ENCODE results near the gene TBC1D14. TPM values are rescaled to one million over a fixed set of nuclear protein-coding genes. Genes with fewer than 3 reads are reported as not detected.

TBC1D14 gene
- total RNA-seq, 2 experiments from 2014 or later, result 39.4 to 39.8 TPM

DNA sequence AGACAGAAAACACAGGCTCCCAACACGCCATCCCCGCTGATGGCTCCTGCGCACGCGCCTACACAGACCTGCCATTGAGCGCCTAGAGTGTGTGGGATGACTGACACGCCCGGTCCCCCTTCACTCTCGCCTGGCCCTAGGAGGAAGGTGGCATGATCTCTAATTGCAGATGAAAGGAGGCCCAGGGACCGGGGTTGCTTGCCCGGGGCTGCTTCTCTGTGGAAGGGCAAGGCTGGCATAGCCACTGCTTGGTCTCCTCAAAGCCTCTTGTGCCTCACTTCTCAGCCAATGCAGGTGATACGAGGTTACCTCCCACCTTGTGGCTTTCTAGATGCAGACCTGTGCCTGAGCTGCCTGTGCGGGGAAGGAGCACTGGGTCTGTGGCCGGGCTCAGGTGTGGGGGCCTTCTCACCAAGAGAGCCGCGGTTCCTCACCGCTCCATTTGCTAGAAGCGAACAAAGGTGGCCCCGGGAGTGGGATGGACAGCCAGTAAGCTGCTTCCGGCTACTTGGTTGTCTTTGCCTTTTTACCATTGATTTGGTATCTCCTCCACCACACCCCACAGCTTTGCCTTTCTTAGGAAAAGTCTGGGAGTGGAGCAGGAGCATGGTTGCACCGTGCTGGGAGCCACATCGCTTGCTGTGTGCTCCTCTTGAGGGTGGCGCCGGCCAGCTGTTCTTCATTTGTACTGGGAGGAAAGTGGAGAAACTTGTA lies 47.0 kb downstream of the TBC1D14 start:
- H3K4me3 Mint-ChIP-seq, result no peak overlapping the region
- H3K27me3 Mint-ChIP-seq (ENCODE audit: low read depth), result no peaks in the 10 kb centered on the region
- ATAC-seq, result no peak
- ChIA-PET CTCF (interaction anchor here (1.0 to 1.7 kb wide), 2 partner anchors 18 to 282 kb away, joined by 3 to 11 read pairs; no protein-coding TSS in a partner anchor), POLR2A (no interaction called here)
- peaks cover 13% of the 10 kb centered on the region for H3K4me1 Mint-ChIP-seq (ENCODE audit: low read depth)
- H3K27ac Mint-ChIP-seq, result no peak overlapping the region
- H3K9me3 Mint-ChIP-seq (ENCODE audit: insufficient read depth), result no peaks in the 10 kb centered on the region
- no peaks in the 10 kb centered on the region for H3K36me3 Mint-ChIP-seq (ENCODE audit: low read depth)
- DNase-seq, result no peak

GRCh38 chr4:6957148-6957520 lies 47.5 kb downstream of the TBC1D14 start:
- ChIA-PET CTCF (no interaction called here), POLR2A (no interaction called here)
- no peaks in the 10 kb centered on the region for H3K36me3 Mint-ChIP-seq (ENCODE audit: low read depth)
- H3K27ac Mint-ChIP-seq, result no peak overlapping the region
- H3K4me3 Mint-ChIP-seq, result no peak overlapping the region
- no peaks in the 10 kb centered on the region for H3K27me3 Mint-ChIP-seq (ENCODE audit: low read depth)
- DNase-seq (no peak), ATAC-seq (no peak)
- peaks cover 8% of the 10 kb centered on the region for H3K4me1 Mint-ChIP-seq (ENCODE audit: low read depth)
- H3K9me3 Mint-ChIP-seq (ENCODE audit: insufficient read depth), result no peaks in the 10 kb centered on the region

- no peaks in the 10 kb centered on the region for H3K36me3 Mint-ChIP-seq (ENCODE audit: low read depth)
- ATAC-seq (no peak), DNase-seq (no peak)
- POLR2A ChIA-PET, result no interaction called here
- H3K4me1 Mint-ChIP-seq (ENCODE audit: low read depth), result peaks cover 3% of the 10 kb centered on the region
- no peaks in the 10 kb centered on the region for H3K27me3 Mint-ChIP-seq (ENCODE audit: low read depth)
- no peaks in the 10 kb centered on the region for H3K9me3 Mint-ChIP-seq (ENCODE audit: insufficient read depth)
- CTCF ChIA-PET, result no interaction called here
- no peak overlapping the region for H3K27ac Mint-ChIP-seq
- no peak overlapping the region for H3K4me3 Mint-ChIP-seq
These were observed 48.4 kb downstream of the TBC1D14 start for GRCh38 chr4:6957994-6958393.

GRCh38 chr4:6959261-6959660 lies 49.6 kb downstream of the TBC1D14 start:
- Mint-ChIP-seq H3K4me1 (ENCODE audit: low read depth) (peaks cover 6% of the 10 kb centered on the region), H3K27ac (no peak overlapping the region), H3K36me3 (ENCODE audit: low read depth) (no peaks in the 10 kb centered on the region), H3K4me3 (no peak overlapping the region), H3K27me3 (ENCODE audit: low read depth) (no peaks in the 10 kb centered on the region), H3K9me3 (ENCODE audit: insufficient read depth) (no peaks in the 10 kb centered on the region)
- POLR2A ChIA-PET, result no interaction called here
- CTCF ChIA-PET, result interaction anchor here (1.4 kb wide), 1 partner anchor 11 kb away, joined by 3 read pairs; no protein-coding TSS in a partner anchor
- ATAC-seq (no peak), DNase-seq (no peak)

DNA sequence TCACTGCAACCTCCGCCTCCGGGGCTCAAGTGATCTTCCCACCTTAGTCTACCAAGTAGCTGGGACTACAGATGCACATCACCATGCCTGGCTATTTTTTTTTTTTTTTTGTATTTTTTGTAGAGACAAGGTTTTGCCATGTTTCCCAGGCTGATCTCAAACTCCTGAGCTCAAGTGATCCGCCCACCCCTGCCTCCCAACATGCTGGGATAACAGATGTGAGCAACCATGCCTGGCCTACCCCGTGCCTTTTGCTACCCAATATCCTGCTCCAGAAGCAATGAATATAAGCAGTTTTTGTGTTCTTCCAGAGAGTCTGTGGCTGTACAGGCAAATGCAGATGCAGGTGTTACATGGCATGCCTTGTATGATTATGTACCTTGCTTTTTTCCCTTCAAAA lies 50.5 kb downstream of the TBC1D14 start:
- Mint-ChIP-seq H3K36me3 (ENCODE audit: low read depth) (no peaks in the 10 kb centered on the region), H3K9me3 (ENCODE audit: insufficient read depth) (no peaks in the 10 kb centered on the region), H3K4me3 (no peak overlapping the region), H3K27me3 (ENCODE audit: low read depth) (no peaks in the 10 kb centered on the region), H3K27ac (no peak overlapping the region), H3K4me1 (ENCODE audit: low read depth) (peaks cover 11% of the 10 kb centered on the region)
- ChIA-PET CTCF (interaction anchor here (0.6 to 2.0 kb wide), 5 partner anchors 12 to 108 kb away, joined by 3 to 7 read pairs (median 3); partner anchors contain the start of gene GRPEL1), POLR2A (no interaction called here)
- ATAC-seq (no peak), DNase-seq (no peak)

DNA sequence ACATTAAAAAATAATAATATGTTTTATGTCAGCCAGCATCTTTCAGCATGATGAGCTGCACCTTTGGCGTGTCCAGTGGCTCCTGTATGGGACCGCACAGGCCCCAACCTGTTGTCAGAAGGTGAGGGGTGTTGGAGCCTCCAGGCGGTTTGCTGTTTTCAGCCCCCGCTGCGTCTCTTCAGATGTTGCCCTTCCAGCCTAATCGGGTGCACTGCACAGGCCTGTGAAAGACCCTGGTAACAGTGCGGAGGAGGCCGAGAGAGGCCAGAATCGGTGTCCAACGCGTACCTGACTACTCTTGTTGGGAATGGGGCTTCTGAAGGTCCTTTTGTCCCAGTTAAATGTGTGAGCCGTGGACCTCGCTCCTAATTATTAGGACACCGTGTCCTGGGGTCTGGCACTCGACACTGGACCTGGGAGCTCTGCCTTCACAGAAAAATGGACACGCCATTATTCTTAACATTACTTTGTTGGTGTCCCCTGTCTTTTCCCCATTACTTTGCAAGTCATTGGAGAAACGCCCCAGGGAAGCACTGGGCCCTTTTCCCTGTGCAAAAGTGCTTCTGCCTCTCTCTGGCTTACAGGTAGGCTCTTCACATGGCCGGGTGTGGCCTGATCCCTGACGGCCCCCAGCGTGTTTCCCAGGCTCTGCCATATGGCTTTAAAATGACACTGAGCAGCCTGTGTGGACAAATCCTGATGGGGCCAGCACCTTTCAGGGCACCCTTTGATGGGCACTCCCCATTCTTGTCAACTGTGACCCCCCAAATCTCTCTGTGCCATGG lies 51.2 kb downstream of the TBC1D14 start:
- Mint-ChIP-seq H3K36me3 (ENCODE audit: low read depth) (no peaks in the 10 kb centered on the region), H3K27me3 (ENCODE audit: low read depth) (no peaks in the 10 kb centered on the region), H3K9me3 (ENCODE audit: insufficient read depth) (no peaks in the 10 kb centered on the region), H3K4me1 (ENCODE audit: low read depth) (peaks cover 11% of the 10 kb centered on the region), H3K4me3 (no peak overlapping the region), H3K27ac (no peak overlapping the region)
- ChIA-PET CTCF (interaction anchor here (0.7 to 2.0 kb wide), 4 partner anchors 13 to 88 kb away, joined by 3 to 7 read pairs (median 3); no protein-coding TSS in a partner anchor), POLR2A (no interaction called here)
- no peak for ATAC-seq
- no peak for DNase-seq

DNA sequence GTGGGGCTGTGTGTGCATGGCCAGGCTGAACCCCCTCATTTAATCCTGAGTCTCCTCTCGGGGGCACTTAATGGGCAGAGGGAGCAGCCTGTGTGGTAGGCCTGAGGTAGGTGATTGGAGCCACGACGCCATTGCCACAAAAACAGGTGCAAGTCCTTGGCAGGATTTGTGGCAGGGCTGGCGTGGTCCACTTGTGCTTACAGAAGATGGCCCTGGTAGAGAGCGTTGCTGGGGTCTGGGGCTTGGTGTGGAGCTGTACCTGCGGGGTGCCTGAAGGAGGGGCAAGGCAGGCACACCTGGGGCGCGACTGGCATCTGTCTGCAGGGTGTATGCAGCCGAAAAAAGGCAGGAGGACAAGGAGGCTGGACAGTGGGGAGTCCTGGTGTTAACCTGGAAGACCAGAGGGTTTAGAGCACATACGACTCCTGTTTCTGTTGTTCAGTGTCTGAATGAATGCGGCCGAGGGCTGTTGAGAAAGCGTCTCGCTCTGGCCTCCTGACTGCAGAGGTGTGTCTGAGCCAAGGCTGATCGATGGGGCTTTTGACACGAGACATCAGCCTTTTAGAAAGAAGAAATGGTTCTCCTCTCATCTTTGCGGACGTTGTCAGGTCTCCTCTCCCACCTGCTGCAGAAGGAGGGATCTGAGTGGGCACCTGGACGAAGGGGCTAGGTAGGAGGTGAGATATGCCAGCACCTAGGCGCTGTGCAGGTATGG lies 52.0 kb downstream of the TBC1D14 start:
- ChIA-PET POLR2A (interaction anchor here (0.5 kb wide), 1 partner anchor 205 kb away, joined by 3 read pairs; no protein-coding TSS in a partner anchor), CTCF (interaction anchor here (1.0 to 2.0 kb wide), 3 partner anchors 13 to 88 kb away, joined by 3 to 7 read pairs (median 3); no protein-coding TSS in a partner anchor)
- no peak overlapping the region for H3K4me3 Mint-ChIP-seq
- no peak overlapping the region for H3K27ac Mint-ChIP-seq
- H3K9me3 Mint-ChIP-seq (ENCODE audit: insufficient read depth), result no peaks in the 10 kb centered on the region
- peaks cover 9% of the 10 kb centered on the region for H3K4me1 Mint-ChIP-seq (ENCODE audit: low read depth)
- no peaks in the 10 kb centered on the region for H3K27me3 Mint-ChIP-seq (ENCODE audit: low read depth)
- DNase-seq (no peak), ATAC-seq (no peak)
- no peaks in the 10 kb centered on the region for H3K36me3 Mint-ChIP-seq (ENCODE audit: low read depth)

DNA sequence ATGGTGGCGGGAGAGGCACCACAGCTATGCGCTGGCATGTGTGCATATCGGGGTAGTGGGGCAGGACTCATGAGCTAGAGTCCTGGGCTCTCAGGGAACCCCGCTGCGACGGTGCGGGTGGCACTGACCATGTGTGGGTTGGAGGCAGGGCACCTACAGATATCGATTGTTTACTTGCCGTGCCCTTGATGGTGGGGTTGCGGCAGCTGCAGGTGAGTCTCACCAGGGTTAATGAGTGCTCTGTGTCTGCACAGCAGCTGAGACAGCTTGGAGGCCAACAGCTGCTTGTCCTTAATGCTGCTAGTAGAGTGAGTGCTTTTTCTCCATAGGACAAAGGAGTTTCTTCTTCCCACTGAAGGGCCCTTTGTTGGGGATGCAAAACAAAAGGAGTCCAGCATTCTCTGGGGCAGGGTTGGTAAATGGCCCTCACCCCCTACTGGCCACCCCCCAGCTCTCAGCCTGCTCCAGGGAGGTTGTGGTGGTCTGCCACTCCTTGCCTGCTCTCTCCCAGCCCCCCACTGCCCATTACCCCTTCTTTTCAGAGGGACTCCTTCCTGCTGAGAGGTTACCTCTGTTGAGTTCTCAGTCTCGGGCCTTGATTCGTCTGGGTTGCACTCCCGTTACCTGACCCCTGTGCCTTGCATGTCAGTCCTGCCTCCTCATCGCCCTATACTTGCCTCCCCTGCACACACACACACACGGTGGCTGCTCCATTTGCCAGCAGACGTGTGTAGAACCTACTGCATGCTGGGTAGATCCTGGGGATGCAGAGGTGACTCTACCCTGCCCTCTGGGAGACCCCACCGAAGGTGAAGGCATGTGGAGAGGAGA lies 52.8 kb downstream of the TBC1D14 start:
- ATAC-seq, result no peak
- Mint-ChIP-seq H3K27me3 (ENCODE audit: low read depth) (no peaks in the 10 kb centered on the region), H3K9me3 (ENCODE audit: insufficient read depth) (no peaks in the 10 kb centered on the region), H3K4me1 (ENCODE audit: low read depth) (peaks cover 9% of the 10 kb centered on the region), H3K27ac (no peak overlapping the region), H3K4me3 (no peak overlapping the region), H3K36me3 (ENCODE audit: low read depth) (peaks cover 4% of the 10 kb centered on the region)
- POLR2A ChIA-PET, result interaction anchor here (0.5 kb wide), 1 partner anchor 206 kb away, joined by 3 read pairs; no protein-coding TSS in a partner anchor
- CTCF ChIA-PET, result interaction anchor here (1.1 to 2.0 kb wide), 3 partner anchors 12 to 89 kb away, joined by 3 to 7 read pairs (median 7); no protein-coding TSS in a partner anchor
- DNase-seq, result no peak

DNA sequence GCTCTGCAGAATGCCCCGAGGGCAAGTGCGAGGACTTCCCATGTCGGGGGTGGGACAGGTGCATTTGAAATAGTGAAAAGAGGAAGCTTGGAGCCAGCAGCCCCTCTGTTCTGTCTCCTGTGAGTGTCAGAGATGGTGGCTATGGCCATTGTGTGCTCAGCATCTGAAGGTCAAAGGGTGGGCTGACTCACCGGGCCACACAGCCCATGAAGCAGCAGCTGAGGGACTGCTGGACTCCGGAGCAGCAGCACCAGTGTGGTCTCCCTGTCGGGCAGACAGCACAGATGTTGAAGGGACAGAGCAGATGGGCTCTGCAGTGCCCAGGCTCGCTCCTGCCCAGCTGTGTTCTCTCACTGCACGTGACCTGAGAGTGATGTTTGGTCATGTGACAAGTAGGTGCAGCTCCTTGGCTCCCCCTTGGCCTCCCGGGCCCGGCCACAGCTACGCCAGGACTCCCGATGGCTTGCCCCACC lies 53.5 kb downstream of the TBC1D14 start:
- H3K27me3 Mint-ChIP-seq (ENCODE audit: low read depth), result no peaks in the 10 kb centered on the region
- DNase-seq (no peak), ATAC-seq (no peak)
- POLR2A ChIA-PET, result interaction anchor here (0.7 kb wide), 1 partner anchor 23 kb away, joined by 3 read pairs; no protein-coding TSS in a partner anchor
- H3K9me3 Mint-ChIP-seq (ENCODE audit: insufficient read depth), result no peaks in the 10 kb centered on the region
- no peak overlapping the region for H3K27ac Mint-ChIP-seq
- CTCF ChIA-PET, result interaction anchor here (1.6 kb wide), 1 partner anchor 11 kb away, joined by 7 read pairs; no protein-coding TSS in a partner anchor
- peaks cover 7% of the 10 kb centered on the region for H3K36me3 Mint-ChIP-seq (ENCODE audit: low read depth)
- peaks cover 9% of the 10 kb centered on the region for H3K4me1 Mint-ChIP-seq (ENCODE audit: low read depth)
- no peak overlapping the region for H3K4me3 Mint-ChIP-seq

DNA sequence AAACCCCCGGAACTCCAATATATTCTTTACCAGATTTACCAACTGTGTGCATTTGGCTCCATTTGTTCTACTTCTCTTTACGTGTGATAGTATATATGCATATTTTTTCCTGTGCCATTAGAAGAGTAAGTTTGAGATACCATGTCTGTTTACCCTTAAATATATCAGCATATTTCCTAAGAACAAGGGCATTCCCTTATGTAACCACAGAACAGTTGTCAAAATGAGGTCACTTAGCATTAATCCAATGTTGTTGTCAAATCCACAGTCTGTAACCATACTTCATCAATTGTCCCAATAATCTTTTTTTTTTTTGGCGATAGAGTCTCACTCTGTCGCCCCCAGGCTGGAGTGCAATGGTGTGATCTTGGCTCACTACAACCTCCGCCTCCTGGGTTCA lies 55.2 kb downstream of the TBC1D14 start:
- no peak overlapping the region for H3K27ac Mint-ChIP-seq
- H3K27me3 Mint-ChIP-seq (ENCODE audit: low read depth), result no peaks in the 10 kb centered on the region
- ChIA-PET CTCF (interaction anchor here (1.9 kb wide), 1 partner anchor 10 kb away, joined by 9 read pairs; no protein-coding TSS in a partner anchor), POLR2A (interaction anchor here (0.7 kb wide), 1 partner anchor 50 kb away, joined by 3 read pairs; no protein-coding TSS in a partner anchor)
- H3K9me3 Mint-ChIP-seq (ENCODE audit: insufficient read depth), result no peaks in the 10 kb centered on the region
- DNase-seq, result no peak
- no peak for ATAC-seq
- H3K36me3 Mint-ChIP-seq (ENCODE audit: low read depth), result peaks cover 9% of the 10 kb centered on the region
- no peak overlapping the region for H3K4me3 Mint-ChIP-seq
- H3K4me1 Mint-ChIP-seq (ENCODE audit: low read depth), result peaks cover 9% of the 10 kb centered on the region

GRCh38 chr4:6965329-6965728 lies 55.7 kb downstream of the TBC1D14 start:
- peaks cover 9% of the 10 kb centered on the region for H3K36me3 Mint-ChIP-seq (ENCODE audit: low read depth)
- no peak overlapping the region for H3K27ac Mint-ChIP-seq
- ATAC-seq, result no peak
- no peaks in the 10 kb centered on the region for H3K9me3 Mint-ChIP-seq (ENCODE audit: insufficient read depth)
- H3K27me3 Mint-ChIP-seq (ENCODE audit: low read depth), result no peaks in the 10 kb centered on the region
- ChIA-PET CTCF (interaction anchor here (1.1 to 1.9 kb wide), 3 partner anchors 9 to 137 kb away, joined by 4 to 9 read pairs (median 4); no protein-coding TSS in a partner anchor), POLR2A (interaction anchor here (0.7 kb wide), 1 partner anchor 51 kb away, joined by 3 read pairs; no protein-coding TSS in a partner anchor)
- no peak for DNase-seq
- no peak overlapping the region for H3K4me3 Mint-ChIP-seq
- H3K4me1 Mint-ChIP-seq (ENCODE audit: low read depth), result peaks cover 9% of the 10 kb centered on the region
